ENCODE measurements around the gene HTR3C.

HTR3C gene

GRCh38 chr3:184097556-184097955 is 44.7 kb downstream of the HTR3C start:
- no peak for DNase-seq

GRCh38 chr3:184099806-184100686 is 47.2 kb downstream of the HTR3C start:
- DNase-seq: no peak

All from CD4-positive, alpha-beta T cell treated with Interleukin-15 for 1 hour (primary cell).